GM23338 (cell line): ENCODE measurements around the gene PARD3. TPM values are rescaled to one million over a fixed set of nuclear protein-coding genes. Genes with fewer than 3 reads are reported as not detected.

ENCODE experiments used
- ATAC-seq: fragments of 200-7000 bp; cut with Tn5 transposase; 3 replicates; pipeline ENCODE4 v1.9.1; 2020
- DNase-seq: peaks from one replicate; pipeline ENCODE4 v3.0.0-alpha.2; 2015; ENCODE audit warnings: low spot score
- H2AFZ ChIP-seq: fragments of 200-600 bp; sonication (generic); 2 replicates; pipeline ENCODE4 v1.8.0; 2016; ENCODE audit warnings: antibody characterized with exemption, mild to moderate bottlenecking, moderate library complexity
- H3F3A ChIP-seq: fragments of 200-600 bp; sonication (generic); replicated peaks from 2 replicates; pipeline ENCODE4 v1.8.0; 2017; ENCODE audit warnings: antibody characterized with exemption, mixed run types, low read depth
- H3K27ac ChIP-seq: fragments of 200-600 bp; sonication (generic); 2 replicates; pipeline ENCODE4 v1.6.1; 2016; ENCODE audit warnings: low read depth
- H3K27me3 ChIP-seq: fragments of 200-600 bp; sonication (generic); 2 replicates; pipeline ENCODE4 v1.8.0; 2016; ENCODE audit warnings: mild to moderate bottlenecking, mixed run types, moderate library complexity; ENCODE audit not compliant: insufficient read depth
- H3K36me3 ChIP-seq: fragments of 200-600 bp; sonication (generic); 2 replicates; pipeline ENCODE4 v1.8.0; 2016; ENCODE audit warnings: mild to moderate bottlenecking; ENCODE audit not compliant: insufficient read depth
- H3K4me1 ChIP-seq: fragments of 200-600 bp; sonication (generic); 2 replicates; pipeline ENCODE4 v1.8.0; 2016; ENCODE audit warnings: mild to moderate bottlenecking, moderate library complexity; ENCODE audit not compliant: insufficient read depth
- H3K4me2 ChIP-seq: fragments of 200-600 bp; sonication (generic); 2 replicates; pipeline ENCODE4 v1.7.1; 2017; ENCODE audit warnings: mixed run types
- H3K4me3 ChIP-seq: fragments of 200-600 bp; sonication (generic); 2 replicates; pipeline ENCODE4 v1.6.1; 2016; ENCODE audit warnings: mixed run types
- H3K79me2 ChIP-seq: fragments of 200-600 bp; sonication (generic); replicated peaks from 2 replicates; pipeline ENCODE4 v1.8.0; 2017; ENCODE audit warnings: mild to moderate bottlenecking; ENCODE audit not compliant: insufficient read depth
- H3K9me2 ChIP-seq: fragments of 200-600 bp; sonication (generic); 2 replicates; pipeline ENCODE4 v1.8.0; 2017; ENCODE audit not compliant: insufficient read depth
- H4K20me1 ChIP-seq: fragments of 200-600 bp; sonication (generic); replicated peaks from 2 replicates; pipeline ENCODE4 v1.8.0; 2017; ENCODE audit warnings: mild to moderate bottlenecking; ENCODE audit not compliant: insufficient read depth
- H3K27ac Mint-ChIP-seq: 2 replicates; pipeline ENCODE4 v1.8.0; 2020; ENCODE audit warnings: inconsistent platforms, mild to moderate bottlenecking, moderate library complexity, mixed read lengths
- H3K27me3 Mint-ChIP-seq: 3 replicates; pipeline ENCODE4 v1.8.0; 2022; ENCODE audit warnings: low read depth, mild to moderate bottlenecking, moderate library complexity, mixed read lengths, inconsistent platforms; ENCODE audit not compliant: insufficient read depth, poor library complexity
- H3K36me3 Mint-ChIP-seq: 3 replicates; pipeline ENCODE4 v1.8.0; 2021; ENCODE audit warnings: low read depth, mild to moderate bottlenecking, inconsistent platforms, moderate library complexity, mixed read lengths
- H3K4me1 Mint-ChIP-seq: 3 replicates; pipeline ENCODE4 v1.8.0; 2020; ENCODE audit warnings: mild to moderate bottlenecking, inconsistent platforms, mixed read lengths
- H3K4me3 Mint-ChIP-seq: 3 replicates; pipeline ENCODE4 v1.8.0; 2021; ENCODE audit warnings: moderate library complexity, mild to moderate bottlenecking, inconsistent platforms, mixed read lengths
- H3K9me3 Mint-ChIP-seq: 3 replicates; pipeline ENCODE4 v1.8.0; 2020; ENCODE audit warnings: moderate library complexity, mild to moderate bottlenecking, inconsistent platforms, mixed read lengths
- CREB1 ChIP-seq: fragments of 250-450 bp; sonication (Bioruptor Pico); IDR thresholded peaks from 2 replicates; pipeline ENCODE4 v1.5.0; 2020; ENCODE audit warnings: low read depth, mild to moderate bottlenecking, moderate library complexity
- EZH2phosphoT487 ChIP-seq: fragments of 200-600 bp; sonication (generic); IDR thresholded peaks from one replicate; pipeline ENCODE4 v1.8.1; 2018; ENCODE audit warnings: antibody characterized with exemption; ENCODE audit not compliant: unreplicated experiment
- JUNB ChIP-seq: IDR thresholded peaks from one replicate; pipeline ENCODE4 v1.6.1; 2016; ENCODE audit warnings: antibody characterized with exemption; ENCODE audit not compliant: unreplicated experiment
- NANOG ChIP-seq: IDR thresholded peaks from 2 replicates; pipeline ENCODE4 v1.6.1; 2016; ENCODE audit warnings: antibody characterized with exemption, borderline replicate concordance
- POLR2AphosphoS5 ChIP-seq: IDR thresholded peaks from 2 replicates; pipeline ENCODE4 v1.6.1; 2016; ENCODE audit warnings: antibody characterized with exemption, low read depth
- polyA plus RNA-seq: library from polyadenylated mRNA; unstranded; fragments of >200 nt; fragmentation: Nextera tagmentation; extraction: Ambion mirVana; gene quantifications from 2 replicates; pipeline ENCODE4 v1.2.1, GENCODE V29; 2016
- total RNA-seq: library from RNA; depleted of rRNA; stranded (reverse); fragments of >200 nt; shearing (Covaris generic); gene quantifications from 2 replicates; pipeline ENCODE4 v1.2.3, GENCODE V29; 2014
- TF ChIP-seq, protein P1 (sequence below): IDR thresholded peaks from 2 replicates; pipeline ENCODE4 v1.6.1; 2016; ENCODE audit warnings: antibody characterized with exemption
- TF ChIP-seq, protein P2 (sequence below), 2 experiments: fragments of 200-600 bp in 1 of 2; sonication (generic) in 1 of 2; conservative IDR thresholded peaks; 2 replicates each; pipeline versions ENCODE4 v1.5.1 to v1.6.1; 2016 to 2017; ENCODE audit warnings: antibody characterized with exemption in 2 of 2, low read depth in 2 of 2, mild to moderate bottlenecking in 2 of 2, moderate library complexity in 1 of 2

PARD3 gene
- total and polyA plus RNA-seq, 2 experiments from 2014 or later = 30.2 to 51.4 TPM

DNA sequence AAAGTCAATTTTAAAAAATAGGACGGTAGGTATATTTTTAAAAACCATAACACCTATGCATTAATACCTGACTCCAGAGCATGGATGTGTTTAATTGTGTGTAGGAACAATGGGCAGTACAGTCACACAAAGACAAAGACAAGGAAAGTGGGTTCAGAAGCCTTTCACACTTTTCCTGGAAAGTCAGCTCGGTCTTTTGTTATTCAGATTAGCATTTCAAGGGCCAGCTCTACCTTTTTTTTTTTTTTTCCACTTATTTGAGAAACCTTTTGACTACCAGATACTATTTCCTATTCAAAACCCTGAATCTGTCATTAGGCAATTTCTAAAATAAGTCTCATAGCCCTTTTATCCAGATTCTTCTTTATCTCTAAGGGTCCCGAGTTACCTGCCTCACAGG, 401.9 kb downstream of the PARD3 start (continued):
- TF ChIP-seq, protein P1, sequence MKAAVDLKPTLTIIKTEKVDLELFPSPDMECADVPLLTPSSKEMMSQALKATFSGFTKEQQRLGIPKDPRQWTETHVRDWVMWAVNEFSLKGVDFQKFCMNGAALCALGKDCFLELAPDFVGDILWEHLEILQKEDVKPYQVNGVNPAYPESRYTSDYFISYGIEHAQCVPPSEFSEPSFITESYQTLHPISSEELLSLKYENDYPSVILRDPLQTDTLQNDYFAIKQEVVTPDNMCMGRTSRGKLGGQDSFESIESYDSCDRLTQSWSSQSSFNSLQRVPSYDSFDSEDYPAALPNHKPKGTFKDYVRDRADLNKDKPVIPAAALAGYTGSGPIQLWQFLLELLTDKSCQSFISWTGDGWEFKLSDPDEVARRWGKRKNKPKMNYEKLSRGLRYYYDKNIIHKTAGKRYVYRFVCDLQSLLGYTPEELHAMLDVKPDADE = no peak
- TF ChIP-seq POLR2AphosphoS5 = no peak
- no peak for TF ChIP-seq EZH2phosphoT487
- no peak for TF ChIP-seq NANOG
- TF ChIP-seq CREB1 (CRISPR knock-in tag) = no peak

DNA sequence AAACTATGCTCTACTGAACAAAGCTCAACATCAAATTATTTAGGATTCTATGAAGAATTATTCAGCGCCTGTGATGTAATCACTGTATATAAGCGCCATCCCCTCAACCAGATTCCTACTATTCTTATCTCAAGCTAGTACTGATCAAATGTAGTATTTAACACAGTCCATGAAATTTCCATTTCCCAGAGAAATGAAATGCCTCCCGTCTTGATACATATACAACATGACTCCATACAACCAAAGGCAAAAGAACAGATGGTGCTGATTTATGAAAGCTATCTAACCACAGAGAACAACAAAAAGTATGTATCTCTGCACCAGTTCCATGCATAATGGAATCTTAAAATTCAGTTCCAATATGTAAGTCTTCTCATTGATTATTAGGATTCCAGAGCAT, 406.1 kb downstream of the PARD3 start:
- no peaks in the 10 kb centered on the region for H3K27me3 ChIP-seq
- no peak overlapping the region for H3K27ac ChIP-seq
- no peaks in the 10 kb centered on the region for H3K79me2 ChIP-seq
- H3K4me1 Mint-ChIP-seq = peaks cover 37% of the 10 kb centered on the region
- ATAC-seq (no peak), DNase-seq (no peak)
- H3K4me3 Mint-ChIP-seq = no peak overlapping the region
- no peaks in the 10 kb centered on the region for H3F3A ChIP-seq
- H3K27me3 Mint-ChIP-seq = no peaks in the 10 kb centered on the region
- no peaks in the 10 kb centered on the region; the same call in 1 of the 2 replicates for H4K20me1 ChIP-seq
- no peaks in the 10 kb centered on the region for H3K9me2 ChIP-seq
- TF ChIP-seq, protein P2, sequence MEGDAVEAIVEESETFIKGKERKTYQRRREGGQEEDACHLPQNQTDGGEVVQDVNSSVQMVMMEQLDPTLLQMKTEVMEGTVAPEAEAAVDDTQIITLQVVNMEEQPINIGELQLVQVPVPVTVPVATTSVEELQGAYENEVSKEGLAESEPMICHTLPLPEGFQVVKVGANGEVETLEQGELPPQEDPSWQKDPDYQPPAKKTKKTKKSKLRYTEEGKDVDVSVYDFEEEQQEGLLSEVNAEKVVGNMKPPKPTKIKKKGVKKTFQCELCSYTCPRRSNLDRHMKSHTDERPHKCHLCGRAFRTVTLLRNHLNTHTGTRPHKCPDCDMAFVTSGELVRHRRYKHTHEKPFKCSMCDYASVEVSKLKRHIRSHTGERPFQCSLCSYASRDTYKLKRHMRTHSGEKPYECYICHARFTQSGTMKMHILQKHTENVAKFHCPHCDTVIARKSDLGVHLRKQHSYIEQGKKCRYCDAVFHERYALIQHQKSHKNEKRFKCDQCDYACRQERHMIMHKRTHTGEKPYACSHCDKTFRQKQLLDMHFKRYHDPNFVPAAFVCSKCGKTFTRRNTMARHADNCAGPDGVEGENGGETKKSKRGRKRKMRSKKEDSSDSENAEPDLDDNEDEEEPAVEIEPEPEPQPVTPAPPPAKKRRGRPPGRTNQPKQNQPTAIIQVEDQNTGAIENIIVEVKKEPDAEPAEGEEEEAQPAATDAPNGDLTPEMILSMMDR (conservative IDR thresholded peaks at IDR 0.05; ENCODE audit: low read depth in 2 of 2) = no peak
- no peak for TF ChIP-seq JUNB
- no peaks in the 10 kb centered on the region for H3K9me3 Mint-ChIP-seq
- H3K4me1 ChIP-seq = peaks cover 23% of the 10 kb centered on the region
- no peaks in the 10 kb centered on the region for H3K36me3 ChIP-seq
- H3K4me2 ChIP-seq = no peak overlapping the region
- no peak overlapping the region for H3K4me3 ChIP-seq
- no peak overlapping the region for H3K27ac Mint-ChIP-seq
- H3K36me3 Mint-ChIP-seq = no peaks in the 10 kb centered on the region
- H2AFZ ChIP-seq = no peak overlapping the region

DNA sequence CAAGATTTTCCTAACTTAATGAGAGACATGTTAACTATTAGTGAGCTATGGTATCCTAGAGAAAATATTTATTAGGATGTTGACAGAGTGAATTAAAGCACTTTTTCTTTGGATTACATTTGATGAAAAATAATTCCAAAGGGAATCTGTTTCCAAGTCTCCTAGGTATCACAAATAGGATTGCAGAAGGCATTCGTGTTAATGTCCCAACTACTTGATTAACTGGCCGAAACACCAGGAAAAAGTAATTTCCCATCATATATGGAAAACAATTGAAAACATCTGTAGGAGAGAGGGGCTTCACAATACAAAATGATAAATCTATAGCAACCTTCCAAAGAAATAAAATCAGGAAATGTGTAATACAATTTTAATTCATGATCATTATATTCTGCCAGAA, 406.7 kb downstream of the PARD3 start:
- Histone ChIP-seq H3K4me1 (peaks cover 17% of the 10 kb centered on the region), H3K36me3 (no peaks in the 10 kb centered on the region), H3F3A (no peaks in the 10 kb centered on the region), H3K4me3 (no peak overlapping the region), H4K20me1 (no peaks in the 10 kb centered on the region; the same call in 1 of the 2 replicates), H2AFZ (no peak overlapping the region), H3K79me2 (no peaks in the 10 kb centered on the region), H3K27me3 (no peaks in the 10 kb centered on the region), H3K27ac (no peak overlapping the region), H3K9me2 (no peaks in the 10 kb centered on the region), H3K4me2 (no peak overlapping the region)
- no peak for DNase-seq
- Mint-ChIP-seq H3K4me1 (peaks cover 31% of the 10 kb centered on the region), H3K27ac (no peak overlapping the region), H3K4me3 (no peak overlapping the region), H3K36me3 (no peaks in the 10 kb centered on the region), H3K9me3 (no peaks in the 10 kb centered on the region), H3K27me3 (no peaks in the 10 kb centered on the region)
- ATAC-seq = no peak
- TF ChIP-seq NANOG (no peak), CREB1 (CRISPR knock-in tag) (no peak)
